A549 treated with DMSO at 1 μM for 4 hours (cell line): ENCODE results near the gene GPBP1. TPM values are rescaled to one million over a fixed set of nuclear protein-coding genes. Genes with fewer than 3 reads are reported as not detected.

Source experiments
- total RNA-seq: library from RNA; stranded (reverse); fragments of 200-300 nt; extraction: Qiagen RNA extraction; gene quantifications from 5 replicates; pipeline ENCODE4 v1.2.3, GENCODE V29; 2022; ENCODE audit warnings: low read depth

The GPBP1 gene, protein sequence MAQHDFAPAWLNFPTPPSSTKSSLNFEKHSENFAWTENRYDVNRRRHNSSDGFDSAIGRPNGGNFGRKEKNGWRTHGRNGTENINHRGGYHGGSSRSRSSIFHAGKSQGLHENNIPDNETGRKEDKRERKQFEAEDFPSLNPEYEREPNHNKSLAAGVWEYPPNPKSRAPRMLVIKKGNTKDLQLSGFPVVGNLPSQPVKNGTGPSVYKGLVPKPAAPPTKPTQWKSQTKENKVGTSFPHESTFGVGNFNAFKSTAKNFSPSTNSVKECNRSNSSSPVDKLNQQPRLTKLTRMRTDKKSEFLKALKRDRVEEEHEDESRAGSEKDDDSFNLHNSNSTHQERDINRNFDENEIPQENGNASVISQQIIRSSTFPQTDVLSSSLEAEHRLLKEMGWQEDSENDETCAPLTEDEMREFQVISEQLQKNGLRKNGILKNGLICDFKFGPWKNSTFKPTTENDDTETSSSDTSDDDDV
- 39.3 to 46.7 TPM (median 43.0 TPM) in 5 replicates for total RNA-seq

DNA sequence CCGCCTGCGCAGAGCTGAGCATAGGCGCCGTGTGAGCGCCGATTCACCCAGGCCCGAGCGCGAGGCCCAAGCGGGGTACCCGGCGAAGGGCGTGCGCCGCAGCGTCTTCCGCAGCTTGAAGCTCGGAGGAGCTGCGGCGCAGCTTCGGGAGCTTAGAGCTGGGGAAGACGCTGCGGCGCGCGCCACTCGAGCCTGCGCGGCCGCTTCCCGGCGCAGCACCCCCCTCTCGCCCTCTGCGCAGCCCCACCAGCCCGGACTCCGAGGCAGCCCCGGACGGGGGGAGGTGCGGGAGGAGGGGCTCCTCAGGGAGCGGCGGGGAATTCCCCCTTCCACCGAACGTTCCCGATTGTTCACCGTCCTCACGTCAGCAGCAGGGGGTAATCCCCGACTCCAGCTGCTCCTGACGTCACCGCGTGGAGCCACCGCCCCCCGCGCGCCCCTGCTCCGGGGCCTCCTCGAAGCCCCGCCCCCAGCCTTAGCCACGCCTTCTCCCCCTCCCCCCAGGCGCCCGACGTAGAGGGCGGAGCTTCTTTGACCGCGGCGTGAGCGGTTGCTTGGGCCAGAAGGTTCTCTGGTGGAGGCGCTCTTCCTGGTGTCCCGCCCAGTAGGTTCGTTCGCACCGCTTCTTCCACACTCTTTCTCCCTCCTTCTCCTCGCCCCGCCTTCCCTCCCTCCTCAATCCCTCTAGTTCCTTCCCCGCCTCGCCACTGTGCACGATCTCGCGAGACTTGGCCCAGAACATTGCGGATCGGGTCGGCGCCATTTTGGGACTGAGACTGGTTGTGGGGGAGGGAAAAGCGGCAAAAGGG is at the start of gene GPBP1:
TSS of gene GPBP1 (plus strand) at position 741 of the 809 bp plus-strand sequence. CDS start 40,072 bp downstream, outside the sequence.

Other genes with a start within 250 kb of the GPBP1 start
- gene MIER3, start 221.9 kb upstream of the GPBP1 start, total RNA-seq: 8.6 to 18.5 TPM (median 13.0 TPM) in 5 replicates